ENCODE data around the gene CIT.
"Not testable (repeated sequence)": the region's sequence is repeated elsewhere in the genome, so short reads cannot be mapped to it uniquely, and the experiment has no call there.

Gene CIT

GRCh38 chr12:119902084-119902509 lies 25.0 kb upstream of the CIT start:
- FAIRE-seq: peak; percentile 77
- no peak for TF ChIP-seq PAX5 (IDR thresholded peaks at IDR 0.05; ENCODE audit: insufficient read depth, low read length, severe bottlenecking)
- DNase-seq (ENCODE audit: insufficient read length, low spot score): peak; percentile 35

DNA sequence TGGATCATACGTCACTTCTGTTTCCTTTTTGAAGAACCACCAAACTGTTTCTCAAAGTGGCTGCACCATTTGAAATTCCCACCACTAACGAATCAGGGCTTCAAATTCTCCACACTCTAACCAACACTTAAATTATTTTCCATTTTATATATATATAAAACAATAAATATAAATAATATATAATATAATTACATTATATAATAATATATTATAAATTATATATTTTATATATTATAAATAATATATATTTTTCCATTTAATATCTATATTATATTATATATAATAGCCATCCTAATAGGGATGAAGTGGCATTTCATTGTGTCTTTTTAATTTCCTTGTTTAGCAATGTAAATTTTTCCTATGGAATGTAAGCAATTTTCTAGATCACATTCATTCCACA lies 24.6 kb upstream of the CIT start:
- no peak for FAIRE-seq

GRCh38 chr12:119894916-119895315 lies 17.8 kb upstream of the CIT start:
- FAIRE-seq: no peak
- no peak for DNase-seq (ENCODE audit: insufficient read length, low spot score)

More for the DNA sequence above, 24.6 kb upstream of the CIT start:
- DNase-seq (ENCODE audit: insufficient read length, low spot score): no peak
- no peak for TF ChIP-seq PAX5 (IDR thresholded peaks at IDR 0.05; ENCODE audit: insufficient read depth, low read length, severe bottlenecking)
- no peak for TF ChIP-seq POU2F2 (IDR thresholded peaks at IDR 0.05; ENCODE audit: low read depth, low read length)

GRCh38 chr12:119892611-119893010 lies 15.5 kb upstream of the CIT start:
- DNase-seq (ENCODE audit: insufficient read length, low spot score); FAIRE-seq: not testable (repeated sequence)

More at GRCh38 chr12:119894916-119895315, 17.8 kb upstream of the CIT start:
- TF ChIP-seq TAF1 (IDR thresholded peaks at IDR 0.05; ENCODE audit: low read depth, low read length): no peak
- TF ChIP-seq POLR2A (IDR thresholded peaks at IDR 0.05; ENCODE audit: low read depth, low read length): no peak
- TF ChIP-seq PAX5 (IDR thresholded peaks at IDR 0.05; ENCODE audit: insufficient read depth, low read length, severe bottlenecking): no peak
- TF ChIP-seq SPI1 (IDR thresholded peaks at IDR 0.05; ENCODE audit: low read depth, low read length): no peak
- TF ChIP-seq POU2F2 (IDR thresholded peaks at IDR 0.05; ENCODE audit: low read depth, low read length): no peak

- no peak for FAIRE-seq
- TF ChIP-seq POU2F2 (IDR thresholded peaks at IDR 0.05; ENCODE audit: low read depth, low read length): no peak
- TF ChIP-seq PAX5 (IDR thresholded peaks at IDR 0.05; ENCODE audit: insufficient read depth, low read length, severe bottlenecking): no peak
- TF ChIP-seq SPI1 (IDR thresholded peaks at IDR 0.05; ENCODE audit: low read depth, low read length): no peak
- TF ChIP-seq TAF1 (IDR thresholded peaks at IDR 0.05; ENCODE audit: low read depth, low read length): no peak
- TF ChIP-seq POLR2A (IDR thresholded peaks at IDR 0.05; ENCODE audit: low read depth, low read length): no peak
- TF ChIP-seq POLR2AphosphoS5 (IDR thresholded peaks at IDR 0.05; ENCODE audit: low read depth, low read length): no peak
- DNase-seq (ENCODE audit: insufficient read length, low spot score): no peak
Observed at GRCh38 chr12:119885549-119885948, 8.4 kb upstream of the CIT start.

- not testable (repeated sequence) for DNase-seq (ENCODE audit: insufficient read length, low spot score); FAIRE-seq
Observed at GRCh38 chr12:119883791-119884190, 6.7 kb upstream of the CIT start.

DNA sequence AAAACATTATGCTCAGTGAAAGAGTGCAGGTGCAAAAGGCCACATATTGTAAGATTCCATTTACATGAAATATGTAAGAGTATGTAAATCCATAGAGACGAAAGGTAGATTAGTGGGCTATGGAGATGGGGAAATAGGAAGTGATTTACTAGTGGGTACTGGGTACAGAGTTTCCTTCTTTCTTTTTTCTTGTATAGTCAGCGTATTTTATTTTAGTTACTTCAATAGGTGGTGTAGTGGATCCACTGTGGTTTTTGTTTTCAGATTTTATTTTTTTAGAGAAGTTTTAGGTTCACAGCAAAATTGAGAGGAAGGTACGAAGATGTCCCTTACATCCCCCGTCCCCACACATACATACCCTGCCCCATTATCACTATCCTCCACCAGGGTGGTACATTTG lies 6.1 kb upstream of the CIT start:
- no peak for FAIRE-seq
- no peak for DNase-seq (ENCODE audit: insufficient read length, low spot score)
- TF ChIP-seq POLR2AphosphoS5 (IDR thresholded peaks at IDR 0.05; ENCODE audit: low read depth, low read length) (no peak), SPI1 (IDR thresholded peaks at IDR 0.05; ENCODE audit: low read depth, low read length) (no peak), POLR2A (IDR thresholded peaks at IDR 0.05; ENCODE audit: low read depth, low read length) (no peak), PAX5 (IDR thresholded peaks at IDR 0.05; ENCODE audit: insufficient read depth, low read length, severe bottlenecking) (no peak), POU2F2 (IDR thresholded peaks at IDR 0.05; ENCODE audit: low read depth, low read length) (no peak), TAF1 (IDR thresholded peaks at IDR 0.05; ENCODE audit: low read depth, low read length) (no peak)

- FAIRE-seq: no peak
Observed at GRCh38 chr12:119877639-119877948, 474 bp upstream of the CIT start.

GRCh38 chr12:119870457-119870856 lies 6.7 kb downstream of the CIT start:
- TF ChIP-seq PAX5 (IDR thresholded peaks at IDR 0.05; ENCODE audit: insufficient read depth, low read length, severe bottlenecking) (no peak), POLR2A (IDR thresholded peaks at IDR 0.05; ENCODE audit: low read depth, low read length) (no peak)
- DNase-seq (ENCODE audit: insufficient read length, low spot score) (no peak), FAIRE-seq (no peak)

More at GRCh38 chr12:119877639-119877948, 474 bp upstream of the CIT start:
- DNase-seq (ENCODE audit: insufficient read length, low spot score): no peak
- TF ChIP-seq POU2F2 (IDR thresholded peaks at IDR 0.05; ENCODE audit: low read depth, low read length): no peak
- no peak for TF ChIP-seq POLR2A (IDR thresholded peaks at IDR 0.05; ENCODE audit: low read depth, low read length)
- no peak for TF ChIP-seq TAF1 (IDR thresholded peaks at IDR 0.05; ENCODE audit: low read depth, low read length)
- no peak for TF ChIP-seq SPI1 (IDR thresholded peaks at IDR 0.05; ENCODE audit: low read depth, low read length)
- no peak for TF ChIP-seq PAX5 (IDR thresholded peaks at IDR 0.05; ENCODE audit: insufficient read depth, low read length, severe bottlenecking)
- TF ChIP-seq POLR2AphosphoS5 (IDR thresholded peaks at IDR 0.05; ENCODE audit: low read depth, low read length): no peak

DNA sequence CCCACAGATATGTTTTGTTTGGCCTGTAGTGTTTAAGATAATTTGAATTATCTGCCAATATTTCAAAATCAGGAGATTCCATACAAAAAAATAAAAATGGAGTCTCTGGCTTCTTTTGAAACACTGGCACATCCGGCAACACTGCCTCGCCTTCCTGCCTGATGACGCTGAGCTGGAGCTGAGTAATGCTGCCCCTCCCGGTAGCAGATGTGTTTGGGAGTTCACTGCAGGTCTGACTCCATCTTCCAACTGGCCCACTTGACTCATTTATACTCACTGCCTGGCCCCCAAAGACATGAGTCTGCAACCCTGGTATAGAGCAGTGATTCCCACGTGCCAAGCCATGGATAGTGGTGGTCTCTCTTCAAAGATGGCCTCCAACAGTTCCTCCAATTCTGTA lies 7.4 kb downstream of the CIT start:
- FAIRE-seq: no peak
- TF ChIP-seq POU2F2 (IDR thresholded peaks at IDR 0.05; ENCODE audit: low read depth, low read length) (no peak), SPI1 (IDR thresholded peaks at IDR 0.05; ENCODE audit: low read depth, low read length) (no peak), TAF1 (IDR thresholded peaks at IDR 0.05; ENCODE audit: low read depth, low read length) (no peak), POLR2A (IDR thresholded peaks at IDR 0.05; ENCODE audit: low read depth, low read length) (no peak), POLR2AphosphoS5 (IDR thresholded peaks at IDR 0.05; ENCODE audit: low read depth, low read length) (no peak), PAX5 (IDR thresholded peaks at IDR 0.05; ENCODE audit: insufficient read depth, low read length, severe bottlenecking) (no peak)
- DNase-seq (ENCODE audit: insufficient read length, low spot score): no peak

GRCh38 chr12:119868992-119869391 lies 8.1 kb downstream of the CIT start:
- TF ChIP-seq POLR2A (IDR thresholded peaks at IDR 0.05; ENCODE audit: low read depth, low read length) (no peak), SPI1 (IDR thresholded peaks at IDR 0.05; ENCODE audit: low read depth, low read length) (no peak), PAX5 (IDR thresholded peaks at IDR 0.05; ENCODE audit: insufficient read depth, low read length, severe bottlenecking) (no peak), POLR2AphosphoS5 (IDR thresholded peaks at IDR 0.05; ENCODE audit: low read depth, low read length) (no peak), POU2F2 (IDR thresholded peaks at IDR 0.05; ENCODE audit: low read depth, low read length) (no peak), TAF1 (IDR thresholded peaks at IDR 0.05; ENCODE audit: low read depth, low read length) (no peak)
- FAIRE-seq (no peak), DNase-seq (ENCODE audit: insufficient read length, low spot score) (no peak)

All from GM12891 (cell line).